GM18511 (cell line): ENCODE data around the gene MSI2.

ENCODE experiments used
- ATAC-seq: cut with Tn5 transposase; IDR thresholded peaks from one replicate; pipeline ENCODE4 v1.9.1; 2021; ENCODE audit warnings: mild to moderate bottlenecking, moderate library complexity; ENCODE audit not compliant: unreplicated experiment

Gene MSI2

GRCh38 chr17:57387575-57387974 is 131.3 kb downstream of the MSI2 start:
- ATAC-seq: no peak

GRCh38 chr17:57388131-57388725 is 131.9 kb downstream of the MSI2 start:
- ATAC-seq: no peak

- ATAC-seq: no peak
Measured at GRCh38 chr17:57389473-57389872, 133.2 kb downstream of the MSI2 start.

GRCh38 chr17:57391076-57391825 is 134.9 kb downstream of the MSI2 start:
- no peak for ATAC-seq

DNA sequence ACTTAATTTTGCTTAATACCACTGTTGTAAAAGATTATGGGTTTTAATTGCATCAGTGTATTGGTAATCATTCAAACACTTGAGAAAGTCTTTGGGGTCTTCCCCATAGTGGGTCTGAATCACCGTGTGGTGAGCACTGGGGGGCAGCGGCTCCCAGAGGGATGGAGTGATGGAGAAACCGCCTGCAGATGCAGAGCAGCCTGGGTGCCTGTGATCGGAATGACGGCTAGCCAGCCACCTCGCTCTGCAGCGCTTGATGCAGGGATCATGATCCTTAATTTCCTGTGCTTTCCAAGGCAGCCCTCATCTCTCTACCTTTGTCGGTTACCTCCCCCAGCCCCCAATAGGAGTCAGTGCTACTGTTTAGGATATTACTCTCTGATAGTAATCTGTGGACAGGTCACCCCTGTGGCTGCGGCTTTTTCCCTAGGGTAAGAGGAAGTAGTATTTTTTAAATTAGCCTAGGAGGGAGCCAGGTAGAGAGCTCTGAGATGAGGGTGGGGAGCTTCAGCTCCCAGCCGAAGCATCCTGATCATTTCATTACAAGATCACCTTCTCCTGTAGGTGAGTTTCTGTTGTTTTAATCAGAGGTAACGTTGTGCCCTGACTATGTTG is 135.6 kb downstream of the MSI2 start:
- ATAC-seq: no peak

GRCh38 chr17:57393368-57393767 is 137.0 kb downstream of the MSI2 start:
- no peak for ATAC-seq

- ATAC-seq: no peak
Measured at GRCh38 chr17:57394375-57394774, 138.1 kb downstream of the MSI2 start.

DNA sequence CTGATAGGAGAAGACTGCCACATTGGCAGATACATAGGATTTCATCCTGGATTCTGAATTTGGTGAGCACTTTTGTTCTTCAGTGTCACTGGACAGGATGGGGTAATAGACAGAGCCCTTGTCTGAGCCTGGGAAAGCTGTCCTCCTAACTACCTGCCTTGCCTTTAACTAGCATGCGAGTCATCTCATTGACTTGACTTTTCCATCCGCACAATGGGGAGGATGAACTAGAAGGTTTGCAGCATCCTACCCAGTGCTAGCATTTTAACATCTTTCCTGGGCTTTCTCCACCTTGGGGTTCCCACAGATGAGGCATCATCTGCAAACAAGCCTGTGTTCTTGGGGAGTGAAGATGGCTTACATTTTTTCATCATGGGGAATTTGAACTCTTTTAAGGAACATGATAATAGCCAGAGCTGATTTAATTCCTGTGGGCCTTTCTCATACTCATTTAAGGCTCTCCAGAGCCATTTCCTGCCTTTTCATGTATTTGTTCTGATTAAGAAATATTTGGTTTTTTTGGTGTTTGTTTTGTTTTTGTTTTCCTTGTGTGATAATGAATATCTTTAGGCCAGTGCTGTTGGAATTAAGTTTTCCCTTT is 139.5 kb downstream of the MSI2 start:
- ATAC-seq: no peak

DNA sequence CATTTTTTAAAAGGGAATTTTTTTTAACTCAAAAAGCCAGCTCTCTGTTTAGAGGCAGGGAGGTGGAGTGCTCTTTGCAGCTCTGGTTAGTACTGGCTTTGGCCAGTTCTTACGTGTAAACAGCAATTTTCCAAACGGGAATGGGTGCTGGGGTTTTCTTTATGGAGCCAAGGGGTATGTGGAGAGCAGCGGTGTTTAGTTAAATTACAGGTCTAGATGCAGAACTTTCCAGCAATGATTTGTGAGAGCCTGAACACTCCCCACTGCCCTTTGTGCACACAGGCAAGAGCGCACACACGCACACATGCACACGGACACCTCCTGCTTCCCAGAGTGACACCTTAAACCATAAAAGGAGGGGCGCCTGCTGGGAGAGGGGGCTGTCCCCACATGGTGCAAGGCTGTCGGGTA is 140.2 kb downstream of the MSI2 start:
- ATAC-seq: no peak

GRCh38 chr17:57397402-57397801 is 141.1 kb downstream of the MSI2 start:
- ATAC-seq: no peak

- ATAC-seq: no peak
Measured at GRCh38 chr17:57399690-57400089, 143.4 kb downstream of the MSI2 start.

DNA sequence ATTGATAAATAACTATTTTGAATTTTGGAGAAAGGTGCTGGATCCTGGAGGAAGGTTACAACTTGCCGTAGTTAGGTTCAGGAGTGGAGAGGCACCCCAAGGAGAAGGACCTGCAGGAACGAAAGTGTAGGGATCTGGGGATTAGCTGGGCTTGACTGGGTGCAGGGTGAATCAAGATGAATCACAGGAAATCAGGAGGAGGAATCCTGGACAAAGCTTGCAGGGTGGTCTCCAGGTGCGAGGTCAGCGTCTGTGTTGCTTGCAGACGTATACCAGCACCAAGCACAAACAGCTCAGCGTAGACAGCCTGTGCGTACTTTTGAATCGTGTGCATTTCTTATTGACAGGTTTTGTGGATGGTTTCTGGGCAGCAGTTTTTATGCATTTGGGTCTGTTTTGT is 144.3 kb downstream of the MSI2 start:
- ATAC-seq: no peak

- no peak for ATAC-seq
Measured at GRCh38 chr17:57401556-57402488, 145.5 kb downstream of the MSI2 start.

DNA sequence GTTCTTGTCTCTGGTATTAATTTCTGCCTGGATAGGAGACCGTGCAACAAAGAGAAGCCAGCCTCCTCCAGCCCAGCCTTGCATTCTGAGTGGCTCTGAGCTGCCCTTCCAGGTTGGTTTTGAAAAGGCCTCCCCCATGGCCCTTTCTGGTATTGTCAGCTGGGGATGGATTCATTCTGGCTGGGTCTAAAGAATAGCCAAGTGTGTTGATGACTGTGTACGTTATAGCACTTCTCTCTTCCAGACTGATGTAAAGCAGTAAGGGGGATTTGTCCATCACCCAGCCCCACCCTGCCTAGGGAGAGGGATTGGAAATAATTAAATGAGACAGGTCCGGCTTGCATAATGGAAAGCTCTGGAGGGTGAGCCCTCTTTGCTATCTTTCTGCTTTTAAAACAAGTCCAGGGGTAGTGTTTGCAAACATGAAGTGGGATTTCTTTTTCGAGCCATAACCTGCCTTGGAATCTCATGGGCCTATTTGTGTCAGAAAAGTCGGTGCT is 146.4 kb downstream of the MSI2 start:
- no peak for ATAC-seq

GRCh38 chr17:57403236-57403635 is 146.9 kb downstream of the MSI2 start:
- ATAC-seq: no peak

GRCh38 chr17:57404073-57404472 is 147.8 kb downstream of the MSI2 start:
- no peak for ATAC-seq

GRCh38 chr17:57404795-57405490 is 148.6 kb downstream of the MSI2 start:
- no peak for ATAC-seq

GRCh38 chr17:57405491-57406072 is 149.3 kb downstream of the MSI2 start:
- ATAC-seq: no peak

DNA sequence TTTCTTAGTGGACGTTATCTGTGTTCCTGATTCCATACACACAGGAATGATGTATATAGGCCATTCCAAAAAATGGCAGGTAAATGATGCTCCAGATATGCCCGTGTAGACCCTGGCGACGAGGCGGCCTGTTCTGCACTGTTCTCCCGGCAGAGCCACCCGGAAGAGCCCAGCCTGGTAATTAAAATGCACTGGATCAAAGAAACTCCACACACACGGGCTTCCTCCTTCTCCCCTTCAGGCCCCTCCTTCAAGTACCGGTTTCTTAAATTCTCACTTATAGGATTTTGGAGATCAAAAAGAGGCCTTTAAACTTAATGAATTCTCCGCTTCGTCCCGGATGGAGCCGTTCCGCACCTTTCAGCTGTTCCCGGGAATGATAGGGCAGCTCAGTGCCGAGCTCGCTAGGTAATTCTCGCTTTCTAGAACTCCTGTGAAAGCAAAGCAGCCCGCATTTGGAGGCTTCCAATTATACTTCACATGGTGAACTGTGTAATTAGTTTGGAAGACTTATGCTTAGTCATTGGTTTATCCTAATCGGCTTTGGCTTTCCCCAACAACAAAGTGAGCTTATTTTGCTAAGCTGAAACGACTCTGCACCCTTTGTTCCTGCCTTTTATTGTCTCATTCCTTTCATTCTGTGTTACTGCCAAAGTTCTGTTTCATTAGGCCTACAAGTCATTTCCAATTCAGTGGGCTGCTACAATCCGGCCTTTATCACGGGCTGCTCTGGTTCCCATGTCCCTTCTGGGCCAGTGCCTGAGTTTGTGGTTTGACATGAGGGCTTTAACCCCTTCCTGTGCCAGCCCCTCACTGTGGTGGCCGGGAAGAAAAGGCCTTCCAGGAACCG is 150.0 kb downstream of the MSI2 start:
- ATAC-seq: no peak
